IPS-18c (cell line): ENCODE measurements around the gene TCAIM.
"Not testable (repeated sequence)": the region's sequence is repeated elsewhere in the genome, so short reads cannot be mapped to it uniquely, and the experiment has no call there.

Experiments used
- H3K4me3 ChIP-seq: 2 replicates; pipeline ENCODE4 v1.7.0; 2013; ENCODE audit warnings: low read depth, mild to moderate bottlenecking, low read length, moderate library complexity; ENCODE audit not compliant: insufficient read depth
- H3K9me3 ChIP-seq: one replicate; pipeline ENCODE4 v1.6.1; 2013; ENCODE audit warnings: mild to moderate bottlenecking, low read length, moderate library complexity; ENCODE audit not compliant: control insufficient read depth, insufficient read depth

TCAIM gene

DNA sequence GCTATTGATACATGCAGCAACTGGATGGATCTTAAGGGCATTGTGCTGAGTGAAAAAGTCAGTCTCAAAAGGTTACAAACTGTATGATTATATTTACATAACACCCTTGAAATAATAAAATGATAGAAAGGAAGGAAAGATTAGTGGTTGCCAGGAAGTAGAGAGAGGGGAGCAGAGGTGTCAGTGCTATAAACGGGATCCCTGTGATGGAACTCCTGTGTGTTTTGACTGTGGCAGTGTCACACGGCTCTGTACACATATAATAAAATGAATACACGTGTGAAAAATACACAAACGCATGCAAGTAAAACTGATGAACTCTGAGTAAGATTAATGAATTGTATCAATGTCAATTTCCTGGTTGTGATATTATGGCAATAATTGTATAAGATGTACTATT, 60.3 kb downstream of the TCAIM start:
- Histone ChIP-seq H3K9me3 (no peaks in the 10 kb centered on the region), H3K4me3 (no peak overlapping the region)

- Histone ChIP-seq H3K4me3 (no peak overlapping the region), H3K9me3 (no peaks in the 10 kb centered on the region)
Measured at GRCh38 chr3:44400771-44401170, 62.2 kb downstream of the TCAIM start.

- Histone ChIP-seq H3K9me3 (no peaks in the 10 kb centered on the region), H3K4me3 (no peak overlapping the region)
Measured at GRCh38 chr3:44402548-44402947, 64.0 kb downstream of the TCAIM start.

- H3K4me3 ChIP-seq = no peak overlapping the region
- H3K9me3 ChIP-seq = no peaks in the 10 kb centered on the region
Measured at GRCh38 chr3:44409640-44410410, 71.3 kb downstream of the TCAIM start.

- H3K9me3 ChIP-seq = no peaks in the 10 kb centered on the region
- H3K4me3 ChIP-seq = no peak overlapping the region
Measured at GRCh38 chr3:44411031-44411645, 72.6 kb downstream of the TCAIM start.

DNA sequence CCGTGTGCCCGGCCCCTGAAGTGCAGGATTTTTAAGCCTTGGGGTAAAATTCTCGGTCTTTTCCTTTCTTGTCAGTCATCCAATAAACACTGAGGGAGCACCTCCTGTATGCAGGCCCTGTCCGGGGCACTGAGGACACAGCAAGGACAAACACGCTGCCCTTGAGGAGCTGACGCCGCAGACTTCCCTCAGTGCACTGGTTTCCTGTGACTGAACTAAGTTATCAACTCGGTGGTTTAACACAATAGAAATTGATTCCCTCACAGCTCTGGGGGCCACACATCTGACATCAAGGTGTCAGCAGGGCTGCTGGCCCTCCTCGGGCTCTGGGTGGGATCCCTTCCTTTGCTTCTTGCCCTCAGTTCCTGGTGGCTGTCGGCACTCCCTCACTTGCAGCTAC, 73.8 kb downstream of the TCAIM start:
- no peaks in the 10 kb centered on the region for H3K9me3 ChIP-seq

GRCh38 chr3:44414517-44415090, 76.0 kb downstream of the TCAIM start:
- Histone ChIP-seq H3K4me3 (no peak overlapping the region), H3K9me3 (no peaks in the 10 kb centered on the region)

More for the DNA sequence above, 73.8 kb downstream of the TCAIM start:
- no peak overlapping the region for H3K4me3 ChIP-seq

DNA sequence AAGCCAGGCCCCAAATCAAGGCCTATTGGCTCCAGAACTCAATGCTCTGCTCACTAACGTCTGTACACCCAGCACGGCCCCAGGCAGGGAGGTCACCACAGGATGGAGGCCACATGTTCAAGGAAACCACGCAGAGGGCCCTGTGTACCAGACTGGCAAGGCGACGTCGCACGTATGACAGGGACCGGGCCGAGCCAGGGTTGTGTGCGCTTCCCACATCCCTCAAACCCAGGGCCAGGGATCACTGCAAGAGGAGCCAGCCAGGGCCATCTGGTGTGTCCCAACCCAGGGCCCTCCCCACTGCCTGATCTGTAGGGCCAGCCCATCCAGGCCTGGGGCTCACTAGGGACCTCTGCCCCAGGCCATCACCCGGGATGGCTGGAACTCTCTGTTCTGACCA, 76.9 kb downstream of the TCAIM start:
- Histone ChIP-seq H3K4me3 (no peak overlapping the region), H3K9me3 (no peaks in the 10 kb centered on the region)

DNA sequence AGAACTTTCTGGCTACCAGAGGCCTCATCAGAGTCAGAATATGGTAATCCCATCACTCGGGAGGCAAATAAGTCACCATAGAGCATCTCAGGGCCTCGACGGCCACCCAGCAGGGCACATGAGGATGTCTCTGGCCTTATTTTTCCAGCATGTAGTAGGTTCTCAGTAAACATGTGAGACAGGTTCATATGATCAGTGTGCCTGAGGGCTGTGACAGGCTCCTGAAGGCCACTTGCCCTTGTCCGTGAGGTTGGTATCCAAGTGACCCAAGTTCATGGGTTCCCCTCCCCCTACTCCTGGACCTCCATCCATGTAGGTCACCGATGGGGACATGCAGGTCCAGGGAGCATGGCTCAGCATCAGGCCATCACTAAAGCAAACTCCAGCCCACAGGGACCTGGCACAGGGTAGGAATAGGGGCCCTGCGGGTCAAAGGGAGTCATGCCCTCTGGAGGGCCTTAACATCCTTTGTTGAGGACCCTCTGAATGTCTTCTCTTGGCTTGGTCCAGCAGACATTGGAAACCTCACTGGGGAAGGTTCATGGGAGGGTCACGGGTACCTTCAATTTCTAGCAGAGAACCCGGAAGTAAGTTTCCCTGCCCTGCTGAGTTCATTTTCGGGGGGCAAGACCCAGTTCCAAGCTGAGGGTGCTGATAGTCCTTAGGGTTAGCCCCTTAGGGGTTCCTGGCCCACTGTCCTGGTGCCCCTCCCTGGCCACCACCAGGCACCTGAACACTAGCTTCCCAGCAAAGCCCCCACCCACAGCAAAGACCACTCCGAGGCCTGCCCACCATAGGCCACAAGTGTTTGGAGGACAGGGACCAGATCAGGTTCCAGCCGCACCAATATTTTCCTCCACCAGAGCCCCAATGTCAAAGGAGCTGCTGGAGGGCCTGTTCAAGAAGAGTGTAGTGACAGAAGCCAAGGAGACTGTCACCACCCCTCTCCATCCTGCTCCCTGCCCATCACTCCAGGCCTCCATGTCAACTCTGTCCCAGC, 77.8 kb downstream of the TCAIM start:
- H3K4me3 ChIP-seq = no peak overlapping the region

DNA sequence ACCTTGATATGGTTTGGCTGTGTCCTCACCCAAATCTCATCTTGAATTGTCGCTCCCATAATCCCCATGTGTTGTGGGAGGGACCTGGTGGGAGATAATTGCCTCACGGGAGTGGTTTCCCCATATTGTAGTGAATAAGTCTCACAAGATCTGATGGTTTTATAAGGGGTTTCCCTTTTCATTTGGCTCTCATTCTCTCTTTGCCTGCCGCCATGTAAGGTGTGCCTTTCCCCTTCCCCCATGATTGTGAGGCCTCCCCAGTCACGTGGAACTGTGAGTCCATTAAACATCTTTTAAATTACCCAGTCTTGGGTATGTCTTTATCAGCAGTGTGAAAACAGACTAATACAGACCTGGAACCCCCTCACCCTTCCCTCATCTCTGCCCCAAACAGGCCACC, 79.6 kb downstream of the TCAIM start:
- not testable (repeated sequence) for H3K9me3 ChIP-seq, H3K4me3 ChIP-seq

More for the DNA sequence above, 77.8 kb downstream of the TCAIM start:
- no peaks in the 10 kb centered on the region for H3K9me3 ChIP-seq

DNA sequence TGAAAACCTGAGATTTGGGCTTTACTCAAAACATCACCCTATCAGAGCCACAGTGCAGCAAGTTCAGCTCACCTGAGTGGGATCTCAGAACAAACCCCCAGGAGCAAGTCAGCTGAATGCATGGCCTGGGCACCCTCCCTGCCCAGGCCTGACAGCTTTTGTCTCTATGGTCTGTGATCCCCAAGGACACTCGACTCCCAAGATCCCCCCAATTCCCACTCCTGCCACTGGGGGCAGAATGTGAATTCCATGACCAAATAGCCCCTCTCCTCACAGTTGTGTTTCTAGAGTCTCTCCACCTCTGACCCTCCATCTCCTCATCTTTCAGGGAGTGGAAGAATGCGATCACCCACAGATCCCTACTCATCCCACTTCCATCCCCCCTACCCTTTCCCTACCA, 80.0 kb downstream of the TCAIM start:
- H3K9me3 ChIP-seq = no peaks in the 10 kb centered on the region
- H3K4me3 ChIP-seq = no peak overlapping the region

DNA sequence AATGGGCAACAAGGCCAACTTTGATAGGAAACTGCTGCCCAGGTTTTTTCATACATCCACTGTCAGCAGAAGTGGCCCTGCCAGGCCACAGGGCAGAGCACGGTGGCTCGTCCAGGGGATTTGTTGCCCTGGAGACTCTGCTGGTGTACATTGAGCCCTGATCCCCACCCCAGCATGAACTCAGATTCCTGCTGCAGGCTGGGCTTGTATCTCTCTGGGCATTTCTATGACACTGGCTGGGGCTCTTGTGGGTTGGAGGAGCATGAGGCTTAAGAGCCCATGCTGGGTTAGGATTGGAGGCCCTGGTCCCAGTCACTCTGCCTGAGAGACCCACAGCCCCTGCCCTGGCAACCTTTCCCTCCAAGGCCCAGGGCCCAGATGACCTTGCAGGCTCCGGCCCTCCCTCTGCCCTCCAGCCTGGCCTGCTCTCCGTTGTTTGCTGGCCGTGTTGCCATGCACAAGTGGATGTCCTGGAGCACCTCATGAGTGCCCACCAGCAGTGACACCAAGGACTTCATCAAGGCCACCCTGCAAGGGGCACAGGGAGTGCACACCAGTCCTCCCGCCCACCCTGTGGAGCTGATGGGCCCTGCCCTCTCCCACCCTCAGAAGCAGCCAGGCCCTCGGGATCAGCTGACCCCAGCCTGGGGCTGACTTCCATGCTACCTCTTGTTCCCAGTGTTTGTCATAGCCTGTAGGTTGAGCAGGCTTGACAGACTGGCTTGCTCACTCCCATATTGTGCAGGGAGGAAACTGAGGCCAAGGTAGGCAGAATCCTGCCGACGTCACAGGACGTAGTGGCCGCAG, 80.8 kb downstream of the TCAIM start:
- Histone ChIP-seq H3K4me3 (no peak overlapping the region), H3K9me3 (no peaks in the 10 kb centered on the region)

DNA sequence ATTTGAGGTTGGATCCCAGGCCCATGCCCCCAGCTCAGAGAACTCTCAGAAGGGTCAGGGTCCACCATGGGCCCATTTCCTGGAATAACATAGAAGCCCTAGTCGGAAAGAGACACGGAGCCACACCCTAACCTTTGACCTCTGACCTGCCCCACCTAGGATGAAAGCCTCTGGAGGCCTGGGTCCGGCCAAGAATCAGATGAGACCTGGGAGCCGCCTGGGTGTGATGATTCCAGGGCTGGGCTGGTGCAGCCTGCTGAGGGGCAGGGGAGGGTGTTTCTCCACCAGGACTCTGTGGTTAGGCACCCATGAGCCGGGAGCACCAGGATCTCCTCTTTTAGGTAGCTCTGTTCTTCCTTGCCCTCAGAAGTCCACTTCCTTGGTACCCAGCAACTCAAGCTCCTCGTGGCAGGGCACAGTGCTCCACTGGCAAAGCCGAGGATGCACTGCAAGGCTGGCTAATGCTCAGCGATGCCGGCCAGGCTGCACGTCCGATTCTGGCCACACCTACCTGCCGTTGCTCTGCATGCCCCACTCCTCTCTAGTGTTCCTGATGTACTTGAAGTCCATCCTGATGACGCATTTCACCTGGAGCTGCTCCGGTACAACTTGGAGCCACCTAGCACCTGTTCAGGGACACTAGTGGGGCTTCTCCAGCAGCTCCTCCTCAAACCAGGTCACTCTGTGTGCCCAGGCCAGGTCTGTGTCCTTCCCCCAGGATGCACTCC, 81.5 kb downstream of the TCAIM start:
- Histone ChIP-seq H3K9me3 (no peaks in the 10 kb centered on the region), H3K4me3 (no peak overlapping the region)

DNA sequence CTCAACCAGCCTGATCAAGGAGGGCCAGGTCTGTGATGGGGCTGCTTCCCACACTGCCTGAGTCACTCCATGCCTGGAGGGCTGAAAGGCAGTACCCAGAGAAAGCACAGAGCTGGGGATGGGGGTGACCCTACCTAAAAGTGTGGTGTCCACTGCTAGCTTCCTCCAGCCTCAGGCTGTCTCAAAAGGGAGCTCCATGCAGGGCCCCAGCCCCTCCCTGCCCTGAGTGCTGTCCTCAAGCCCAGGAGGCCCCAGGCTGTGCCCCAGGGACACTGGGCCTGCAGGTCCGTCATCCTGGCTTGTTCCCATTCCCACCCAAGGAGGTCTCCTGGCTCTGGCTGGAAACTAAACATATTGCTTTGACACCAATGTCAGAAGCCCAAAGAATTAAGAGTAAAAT, 82.1 kb downstream of the TCAIM start:
- Histone ChIP-seq H3K4me3 (no peak overlapping the region), H3K9me3 (no peaks in the 10 kb centered on the region)

- no peaks in the 10 kb centered on the region for H3K9me3 ChIP-seq
- no peak overlapping the region for H3K4me3 ChIP-seq
Measured at GRCh38 chr3:44421280-44421679, 82.7 kb downstream of the TCAIM start.

- no peaks in the 10 kb centered on the region for H3K9me3 ChIP-seq
- H3K4me3 ChIP-seq = no peak overlapping the region
Measured at GRCh38 chr3:44424758-44425157, 86.2 kb downstream of the TCAIM start.
